Measurements from ENCODE around the gene SOX18.

SOX18 gene

GRCh38 chr20:64039293-64040160 is 9.9 kb downstream of the SOX18 start:
- Histone ChIP-seq H4K12ac (ENCODE audit: low read depth, low read length) (no peak overlapping the region), H3K4me1 (ENCODE audit: control insufficient read depth in 1 of 2, insufficient read depth in 2 of 2, low read length in 2 of 2) (peaks cover 26 to 36% of the 10 kb centered on the region in 2 experiments), H3K9me3 (ENCODE audit: insufficient read depth, low read depth, low read length) (no peaks in the 10 kb centered on the region), H2AK5ac (ENCODE audit: low read length) (no peak overlapping the region), H3K9ac (ENCODE audit: low read length) (no peak overlapping the region), H2AFZ (ENCODE audit: insufficient read depth, low read length, poor library complexity) (peak overlapping the region; percentile 7), H3K18ac (ENCODE audit: low read length) (no peak overlapping the region), H3K4ac (ENCODE audit: low read depth, low read length) (no peak overlapping the region), H3K14ac (ENCODE audit: low read length) (no peak overlapping the region), H3K4me2 (ENCODE audit: low read length) (peak overlapping the region; percentile 89), H4K8ac (ENCODE audit: low read depth, low read length) (peak overlapping the region; percentile 26), H3K4me3 (ENCODE audit: low read depth, low read length) (no peak overlapping the region), H3K23ac (ENCODE audit: low read length) (no peak overlapping the region), H3K27me3 (ENCODE audit: insufficient read depth, low read length) (peaks cover 8% of the 10 kb centered on the region), H3K79me2 (ENCODE audit: control insufficient read depth, insufficient read depth, low read length, poor library complexity) (peaks cover 3% of the 10 kb centered on the region), H4K91ac (ENCODE audit: low read depth, low read length) (no peak overlapping the region), H2BK12ac (ENCODE audit: low read length) (no peak overlapping the region), H3K27ac (ENCODE audit: low read depth, low read length) (no peak overlapping the region), H3K79me1 (ENCODE audit: low read length) (peaks cover 7% of the 10 kb centered on the region), H2BK120ac (ENCODE audit: insufficient read depth, low read length, poor library complexity) (no peak overlapping the region), H2BK5ac (ENCODE audit: low read depth, low read length, poor library complexity) (no peak overlapping the region), H3K36me3 (ENCODE audit: control insufficient read depth in 1 of 2, insufficient read depth in 2 of 2, low read length in 2 of 2) (peaks cover under 1 to 2% of the 10 kb centered on the region in 2 experiments)
- WGBS (ENCODE audit: extremely low coverage, insufficient coverage, insufficient read length), result no CpG with 5 or more reads among the region's 17 CpGs
- no peak for DNase-seq

DNA sequence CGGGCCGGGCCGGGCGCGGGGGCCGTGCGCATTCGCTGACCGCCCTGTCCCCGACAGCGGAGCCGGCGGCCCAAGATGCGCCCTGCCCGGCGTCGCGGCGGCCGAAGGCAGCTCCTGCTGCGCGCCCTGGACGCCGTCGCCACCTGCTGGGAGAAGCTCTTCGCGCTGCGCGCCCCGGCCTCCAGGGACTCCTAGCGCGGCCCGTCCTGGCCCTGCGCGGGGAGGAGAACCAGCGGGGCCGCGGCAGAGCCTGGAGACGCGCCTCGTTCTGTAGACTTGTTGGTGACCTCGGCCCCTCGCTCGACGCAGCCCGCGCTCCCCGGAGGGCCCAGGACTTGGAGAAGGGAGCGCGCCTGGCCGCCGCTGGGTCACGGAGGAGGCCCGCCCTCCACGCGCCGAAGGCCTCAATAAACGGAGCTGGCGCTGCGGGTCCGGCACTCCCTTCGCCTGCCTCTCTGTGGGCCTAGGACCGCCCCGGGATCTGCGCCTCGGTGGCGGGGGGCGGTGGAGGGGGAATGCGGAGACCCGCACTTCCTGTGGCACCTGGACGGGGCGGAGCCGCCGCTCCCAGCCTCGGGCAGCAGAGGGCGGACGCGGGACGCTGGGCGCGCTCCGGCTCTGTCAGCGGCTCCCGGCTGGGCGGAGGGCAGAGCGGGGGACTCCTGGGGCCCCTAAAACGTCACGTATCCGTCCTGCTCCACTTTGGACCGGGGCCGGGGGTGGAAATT is 10.7 kb downstream of the SOX18 start:
- H3K9ac ChIP-seq (ENCODE audit: low read length), result peak overlapping the region; percentile 39
- peak overlapping the region; percentile 66 for H4K12ac ChIP-seq (ENCODE audit: low read depth, low read length)
- H2AK5ac ChIP-seq (ENCODE audit: low read length), result no peak overlapping the region
- H3K4me1 ChIP-seq (ENCODE audit: control insufficient read depth in 1 of 2, insufficient read depth in 2 of 2, low read length in 2 of 2), result peaks cover 26 to 36% of the 10 kb centered on the region in 2 experiments
- peak overlapping the region; percentile 15 for H2BK12ac ChIP-seq (ENCODE audit: low read length)
- H3K9me3 ChIP-seq (ENCODE audit: insufficient read depth, low read depth, low read length), result no peaks in the 10 kb centered on the region
- peak overlapping the region; percentile 53 for H3K14ac ChIP-seq (ENCODE audit: low read length)
- H2BK5ac ChIP-seq (ENCODE audit: low read depth, low read length, poor library complexity), result peak overlapping the region; percentile 19
- H4K91ac ChIP-seq (ENCODE audit: low read depth, low read length), result peak overlapping the region; percentile 59
- H3K79me1 ChIP-seq (ENCODE audit: low read length), result peaks cover 7% of the 10 kb centered on the region
- H3K27ac ChIP-seq (ENCODE audit: low read depth, low read length), result peak overlapping the region; percentile 38
- peak overlapping the region; percentile 25 for H2BK120ac ChIP-seq (ENCODE audit: insufficient read depth, low read length, poor library complexity)
- no CpG with 5 or more reads among the region's 91 CpGs for WGBS (ENCODE audit: extremely low coverage, insufficient coverage, insufficient read length)
- peak overlapping the region; percentile 87 for H4K8ac ChIP-seq (ENCODE audit: low read depth, low read length)
- peak overlapping the region; percentile 65 for H2AFZ ChIP-seq (ENCODE audit: insufficient read depth, low read length, poor library complexity)
- H3K23ac ChIP-seq (ENCODE audit: low read length), result no peak overlapping the region
- DNase-seq, result peak; percentile 53 to 76
- H3K36me3 ChIP-seq (ENCODE audit: control insufficient read depth in 1 of 2, insufficient read depth in 2 of 2, low read length in 2 of 2), result peaks cover 8 to 10% of the 10 kb centered on the region in 2 experiments
- peaks cover 8% of the 10 kb centered on the region for H3K27me3 ChIP-seq (ENCODE audit: insufficient read depth, low read length)
- H3K4ac ChIP-seq (ENCODE audit: low read depth, low read length), result peak overlapping the region; percentile 31
- H3K79me2 ChIP-seq (ENCODE audit: control insufficient read depth, insufficient read depth, low read length, poor library complexity), result peaks cover 3% of the 10 kb centered on the region
- H3K18ac ChIP-seq (ENCODE audit: low read length), result peak overlapping the region; percentile 58
- H3K4me2 ChIP-seq (ENCODE audit: low read length), result peak overlapping the region; percentile 89
- H3K4me3 ChIP-seq (ENCODE audit: low read depth, low read length), result peak overlapping the region; percentile 68

DNA sequence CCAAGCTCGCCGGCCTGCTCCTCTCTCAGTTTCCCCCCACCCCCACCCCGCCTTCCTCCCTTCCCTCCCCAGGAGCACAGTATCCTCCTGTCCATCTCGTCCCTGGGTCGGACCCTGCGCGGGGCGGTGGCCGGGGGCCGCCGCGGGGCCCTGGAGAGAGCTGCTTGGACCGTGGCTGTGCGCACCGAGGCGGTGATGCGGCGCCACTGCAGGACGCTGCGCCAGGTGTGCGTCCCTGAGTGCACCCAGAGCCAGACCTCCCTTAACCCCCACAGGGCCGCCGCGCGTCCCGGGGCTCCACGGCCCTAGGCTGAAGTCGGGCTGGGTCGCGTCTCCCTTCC is 11.2 kb downstream of the SOX18 start:
- H2BK5ac ChIP-seq (ENCODE audit: low read depth, low read length, poor library complexity), result no peak overlapping the region
- H2BK120ac ChIP-seq (ENCODE audit: insufficient read depth, low read length, poor library complexity), result no peak overlapping the region
- H3K14ac ChIP-seq (ENCODE audit: low read length), result peak overlapping the region; percentile 53
- H3K9me3 ChIP-seq (ENCODE audit: insufficient read depth, low read depth, low read length), result no peaks in the 10 kb centered on the region
- no peak overlapping the region for H3K27ac ChIP-seq (ENCODE audit: low read depth, low read length)
- WGBS (ENCODE audit: extremely low coverage, insufficient coverage, insufficient read length), result no CpG with 5 or more reads among the region's 30 CpGs
- H2AFZ ChIP-seq (ENCODE audit: insufficient read depth, low read length, poor library complexity), result no peak overlapping the region
- peaks cover 3% of the 10 kb centered on the region for H3K79me2 ChIP-seq (ENCODE audit: control insufficient read depth, insufficient read depth, low read length, poor library complexity)
- peaks cover 8% of the 10 kb centered on the region for H3K27me3 ChIP-seq (ENCODE audit: insufficient read depth, low read length)
- peaks cover 10 to 12% of the 10 kb centered on the region in 2 experiments for H3K36me3 ChIP-seq (ENCODE audit: control insufficient read depth in 1 of 2, insufficient read depth in 2 of 2, low read length in 2 of 2)
- peaks cover 26 to 36% of the 10 kb centered on the region in 2 experiments for H3K4me1 ChIP-seq (ENCODE audit: control insufficient read depth in 1 of 2, insufficient read depth in 2 of 2, low read length in 2 of 2)
- peak overlapping the region; percentile 59 for H4K91ac ChIP-seq (ENCODE audit: low read depth, low read length)
- no peak overlapping the region for H3K23ac ChIP-seq (ENCODE audit: low read length)
- no peak overlapping the region for H3K18ac ChIP-seq (ENCODE audit: low read length)
- H2BK12ac ChIP-seq (ENCODE audit: low read length), result no peak overlapping the region
- no peak overlapping the region for H3K4me3 ChIP-seq (ENCODE audit: low read depth, low read length)
- H3K4ac ChIP-seq (ENCODE audit: low read depth, low read length), result no peak overlapping the region
- no peak for DNase-seq
- peak overlapping the region; percentile 89 for H3K4me2 ChIP-seq (ENCODE audit: low read length)
- H3K79me1 ChIP-seq (ENCODE audit: low read length), result peaks cover 7% of the 10 kb centered on the region
- H4K12ac ChIP-seq (ENCODE audit: low read depth, low read length), result no peak overlapping the region
- peak overlapping the region; percentile 87 for H4K8ac ChIP-seq (ENCODE audit: low read depth, low read length)
- no peak overlapping the region for H3K9ac ChIP-seq (ENCODE audit: low read length)
- no peak overlapping the region for H2AK5ac ChIP-seq (ENCODE audit: low read length)

DNA sequence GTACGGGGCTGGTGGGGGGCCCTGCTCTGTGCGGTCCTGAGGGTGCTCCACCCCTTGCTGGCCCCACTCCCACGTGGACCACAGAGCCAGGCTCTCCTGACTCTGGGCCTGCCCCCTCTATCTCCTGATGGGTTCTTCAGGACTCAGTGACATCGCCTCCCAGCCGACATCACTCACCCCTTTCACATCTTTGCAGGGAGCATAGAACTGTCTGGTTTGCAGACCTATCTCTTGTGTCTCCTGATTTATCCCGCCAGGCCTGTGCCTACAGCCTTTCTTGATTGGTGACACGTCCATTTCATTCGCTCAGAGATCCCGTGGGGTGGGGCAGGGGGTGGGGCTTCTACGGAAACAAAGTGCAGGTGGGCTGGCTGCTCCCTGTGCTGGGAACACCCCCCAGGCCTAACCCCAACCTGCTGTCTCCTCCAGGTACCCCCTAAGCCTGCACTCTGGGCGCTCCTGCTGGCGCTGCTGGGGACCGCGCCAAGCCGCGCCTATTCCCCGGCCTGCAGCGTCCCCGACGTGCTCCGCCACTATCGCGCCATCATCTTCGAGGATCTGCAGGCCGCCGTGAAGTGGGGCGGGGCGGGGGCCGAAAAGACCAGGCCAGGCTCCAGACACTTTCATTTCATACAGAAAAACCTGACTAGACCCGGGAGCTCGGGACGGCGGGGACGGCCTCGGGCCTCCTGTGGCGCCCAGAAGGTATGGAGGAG is 11.8 kb downstream of the SOX18 start:
- peaks cover 7% of the 10 kb centered on the region for H3K79me1 ChIP-seq (ENCODE audit: low read length)
- no peak overlapping the region for H4K12ac ChIP-seq (ENCODE audit: low read depth, low read length)
- peaks cover 26 to 36% of the 10 kb centered on the region in 2 experiments for H3K4me1 ChIP-seq (ENCODE audit: control insufficient read depth in 1 of 2, insufficient read depth in 2 of 2, low read length in 2 of 2)
- no peak overlapping the region for H3K4ac ChIP-seq (ENCODE audit: low read depth, low read length)
- no peak overlapping the region for H2BK120ac ChIP-seq (ENCODE audit: insufficient read depth, low read length, poor library complexity)
- H2AFZ ChIP-seq (ENCODE audit: insufficient read depth, low read length, poor library complexity), result no peak overlapping the region
- H2BK12ac ChIP-seq (ENCODE audit: low read length), result no peak overlapping the region
- H3K23ac ChIP-seq (ENCODE audit: low read length), result no peak overlapping the region
- peak overlapping the region; percentile 36 for H2AK5ac ChIP-seq (ENCODE audit: low read length)
- peak overlapping the region; percentile 89 for H3K4me2 ChIP-seq (ENCODE audit: low read length)
- H3K14ac ChIP-seq (ENCODE audit: low read length), result no peak overlapping the region
- H3K4me3 ChIP-seq (ENCODE audit: low read depth, low read length), result no peak overlapping the region
- no peak for DNase-seq
- H3K79me2 ChIP-seq (ENCODE audit: control insufficient read depth, insufficient read depth, low read length, poor library complexity), result peaks cover 3% of the 10 kb centered on the region
- H3K18ac ChIP-seq (ENCODE audit: low read length), result no peak overlapping the region
- H3K36me3 ChIP-seq (ENCODE audit: control insufficient read depth in 1 of 2, insufficient read depth in 2 of 2, low read length in 2 of 2), result peaks cover 15 to 18% of the 10 kb centered on the region in 2 experiments
- no peaks in the 10 kb centered on the region for H3K9me3 ChIP-seq (ENCODE audit: insufficient read depth, low read depth, low read length)
- no peak overlapping the region for H3K27ac ChIP-seq (ENCODE audit: low read depth, low read length)
- H3K27me3 ChIP-seq (ENCODE audit: insufficient read depth, low read length), result peaks cover 8% of the 10 kb centered on the region
- no peak overlapping the region for H3K9ac ChIP-seq (ENCODE audit: low read length)
- H4K8ac ChIP-seq (ENCODE audit: low read depth, low read length), result no peak overlapping the region
- H4K91ac ChIP-seq (ENCODE audit: low read depth, low read length), result no peak overlapping the region
- no peak overlapping the region for H2BK5ac ChIP-seq (ENCODE audit: low read depth, low read length, poor library complexity)
- WGBS (ENCODE audit: extremely low coverage, insufficient coverage, insufficient read length), result no CpG with 5 or more reads among the region's 36 CpGs

All from trophoblast cell (in vitro differentiated cells and primary cell).